Activated CD8-positive, alpha-beta memory T cell treated with anti-CD3 and anti-CD28 coated beads for 1 hour (primary cell): ENCODE measurements around the gene BDNF.

Experiments used
- DNase-seq, 2 donors: peaks; one replicate each; pipeline ENCODE4 v3.0.0-alpha.2; 2020; ENCODE audit warnings: low read depth in 1 of 2; ENCODE audit errors: extremely low read depth in 1 of 2

The BDNF gene

DNA sequence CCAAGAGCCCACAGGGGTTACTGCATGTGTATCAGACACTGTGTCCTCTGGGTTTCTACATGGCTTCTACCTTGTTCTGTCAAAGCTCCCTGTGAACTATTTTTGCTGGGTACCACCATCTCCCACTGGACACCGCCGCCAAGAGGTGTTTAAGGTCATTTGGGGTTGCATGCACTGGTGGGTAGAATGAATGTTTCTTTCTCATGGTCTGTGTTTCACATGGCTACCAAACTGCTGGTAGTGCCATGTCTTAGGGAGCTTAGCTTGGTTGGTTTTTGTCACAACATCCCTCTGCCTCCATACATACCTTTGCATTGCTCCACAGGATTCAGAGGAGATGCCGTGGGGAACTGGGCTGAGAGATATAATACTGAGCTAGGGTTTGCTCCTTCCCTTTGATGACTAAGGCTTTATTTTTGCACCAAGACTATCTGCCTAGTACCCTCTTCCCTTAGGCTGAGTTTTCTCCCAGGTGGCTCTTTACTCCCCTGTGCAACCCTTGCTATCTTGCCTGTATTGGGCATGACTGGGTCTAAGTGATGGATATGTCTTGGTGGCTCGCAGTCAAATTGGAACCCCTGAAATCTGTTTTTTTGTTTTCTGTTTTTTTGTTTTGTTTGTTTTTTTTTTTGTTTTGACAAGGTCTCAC, 73.2 kb downstream of the BDNF start:
- DNase-seq = no peak

DNA sequence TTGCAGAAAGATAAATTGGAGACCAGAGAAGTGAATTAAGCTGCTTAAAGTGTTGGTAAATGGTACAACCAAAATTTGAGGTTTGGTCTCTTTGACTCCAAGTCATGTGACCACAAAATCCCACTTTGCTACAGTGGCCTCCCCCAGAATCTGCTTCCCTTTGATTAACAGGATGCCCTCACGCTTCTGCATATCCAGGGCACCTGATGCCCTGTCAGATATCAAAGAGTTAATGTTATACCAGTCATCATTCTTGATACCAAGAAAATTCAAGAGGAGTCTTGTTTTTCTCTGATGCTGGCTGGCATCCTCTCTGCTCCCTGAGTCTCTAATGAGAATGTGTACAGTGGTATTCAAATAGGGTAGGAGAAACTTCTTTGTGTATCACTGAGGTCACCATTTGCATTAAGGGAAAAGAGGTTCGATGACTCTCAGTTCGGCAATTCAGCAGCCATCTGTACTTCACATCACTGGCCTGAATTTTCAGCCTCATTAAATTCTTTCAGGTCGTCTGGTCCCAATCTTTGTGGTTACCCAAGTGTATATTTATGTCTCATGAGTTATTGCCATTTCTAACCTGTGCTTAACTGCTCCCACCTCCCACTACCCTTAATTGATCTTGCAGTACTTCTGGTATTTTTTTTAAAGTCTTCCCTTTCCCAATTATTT, 73.9 kb downstream of the BDNF start:
- no peak for DNase-seq

DNA sequence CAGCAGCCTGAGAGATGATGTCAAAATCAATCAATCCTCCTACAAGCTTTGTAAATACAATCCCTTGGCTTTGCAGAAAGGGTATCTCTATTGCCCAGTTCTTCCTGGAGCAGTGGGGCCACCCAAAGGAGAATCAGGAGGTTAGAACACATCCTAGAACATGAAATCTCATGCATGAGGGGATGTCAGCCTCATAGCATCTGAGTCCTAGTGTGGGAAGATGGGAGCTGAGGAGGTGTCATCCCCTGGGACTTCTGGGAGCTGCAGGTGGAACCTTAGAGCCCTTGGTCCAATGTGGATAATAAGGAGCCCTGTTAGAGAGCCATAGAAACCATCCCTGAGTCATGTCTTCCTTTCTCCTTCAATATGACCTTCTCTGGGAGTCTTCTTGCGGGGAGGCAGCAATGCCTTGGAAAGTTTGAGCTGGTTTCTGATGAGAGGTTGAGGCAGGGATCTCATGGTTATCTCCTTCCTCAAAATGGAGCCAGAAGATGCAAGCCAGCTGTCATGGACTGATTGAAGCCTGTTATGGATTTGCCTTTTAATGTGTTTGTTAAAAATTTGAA, 74.8 kb downstream of the BDNF start:
- DNase-seq = no peak

DNA sequence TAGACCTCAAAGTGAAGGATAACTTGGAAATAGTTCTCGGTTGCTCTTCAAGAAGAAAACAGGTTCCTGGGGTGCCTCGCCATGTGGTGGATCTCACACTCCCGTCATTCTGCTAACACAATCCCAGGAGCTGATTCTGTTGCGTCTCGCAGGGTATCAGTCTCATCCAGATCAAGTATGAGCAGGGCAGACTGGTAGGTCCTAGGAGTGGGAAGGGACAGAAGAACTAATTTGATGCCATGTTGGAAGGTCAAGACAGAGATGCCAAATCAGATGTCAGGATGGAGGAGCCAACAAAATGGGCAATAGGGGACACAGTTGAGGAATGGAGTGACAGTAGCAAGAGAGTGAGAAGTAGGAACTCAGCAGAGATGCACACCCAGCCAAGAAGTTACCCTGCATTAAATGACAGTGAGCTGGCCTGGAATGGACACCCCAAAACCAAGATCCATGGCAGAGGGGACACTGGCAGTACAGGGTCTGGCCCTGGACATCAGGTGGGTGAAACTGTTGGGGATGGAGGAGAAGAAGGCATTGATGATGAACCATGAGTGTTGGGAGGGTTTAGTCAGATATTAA, 76.2 kb downstream of the BDNF start:
- no peak for DNase-seq

DNA sequence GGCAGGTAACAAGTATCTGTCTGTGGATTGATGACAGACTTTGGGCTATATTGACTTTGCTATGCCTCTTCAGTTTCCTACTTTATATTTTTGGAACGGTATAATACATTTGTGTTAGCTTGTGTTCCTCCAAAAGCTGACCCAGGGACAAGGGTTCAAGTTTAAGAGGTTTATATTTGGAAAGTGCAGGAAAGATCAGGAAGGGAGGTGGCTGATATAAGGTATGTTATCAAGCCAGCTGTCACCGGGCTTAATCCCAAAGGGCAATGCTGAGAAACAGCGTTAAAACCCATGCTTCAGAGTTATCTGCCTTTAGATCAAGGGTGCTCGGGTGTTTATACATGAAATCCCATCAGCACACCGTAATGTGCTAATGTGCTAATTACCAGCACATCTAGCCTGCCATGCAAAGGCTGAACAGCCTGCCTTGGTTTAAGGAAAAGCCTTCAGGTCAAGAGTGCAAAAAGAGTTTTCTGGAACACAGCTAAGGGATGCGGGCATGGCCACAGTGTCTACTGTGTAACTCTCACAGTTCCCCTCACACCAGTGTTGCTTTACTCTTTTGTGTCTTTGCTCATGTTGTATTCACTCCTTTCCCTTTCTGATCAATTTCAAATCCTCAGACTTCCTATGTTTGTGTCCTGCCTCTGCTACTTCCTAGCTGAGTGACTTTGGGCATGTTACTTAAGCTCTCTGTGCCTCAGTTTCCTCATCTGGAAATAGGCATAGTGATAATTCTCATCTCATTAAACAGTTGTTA, 77.5 kb downstream of the BDNF start:
- no peak for DNase-seq

DNA sequence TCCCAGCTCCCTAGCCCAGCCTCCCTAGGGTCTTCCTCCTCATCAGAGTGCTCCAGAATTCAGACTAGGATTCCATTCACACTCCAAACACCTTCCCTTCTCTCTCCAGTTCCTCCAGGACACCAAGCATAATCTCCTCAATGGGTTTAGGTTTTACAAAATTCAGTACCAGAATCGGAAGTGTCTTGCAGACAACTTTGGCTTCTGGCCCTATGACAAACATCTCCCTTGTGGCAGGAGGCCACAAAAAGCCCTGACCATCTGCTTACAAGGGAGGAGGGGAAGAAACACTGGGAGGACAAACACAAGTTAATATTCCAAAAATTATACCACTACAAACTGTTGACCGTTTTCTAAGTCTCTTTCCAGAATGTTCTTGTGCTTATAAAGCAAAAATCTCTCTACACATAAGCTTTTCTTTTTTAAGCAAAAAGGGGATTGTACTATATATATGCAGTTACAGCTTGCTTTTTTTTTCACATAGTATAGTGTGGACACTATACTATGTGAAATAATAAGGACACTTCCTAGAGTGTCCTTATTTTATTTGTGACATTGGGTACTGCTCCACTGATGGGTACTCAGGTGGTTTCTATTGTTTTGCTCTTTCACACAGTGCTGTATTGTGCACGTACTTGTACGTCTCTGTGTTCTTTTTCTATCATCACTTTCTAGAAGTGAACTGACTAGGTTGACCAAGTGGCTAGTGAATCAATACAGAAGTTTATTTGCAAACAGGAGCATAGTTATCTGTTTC, 78.7 kb downstream of the BDNF start:
- DNase-seq = no peak

DNA sequence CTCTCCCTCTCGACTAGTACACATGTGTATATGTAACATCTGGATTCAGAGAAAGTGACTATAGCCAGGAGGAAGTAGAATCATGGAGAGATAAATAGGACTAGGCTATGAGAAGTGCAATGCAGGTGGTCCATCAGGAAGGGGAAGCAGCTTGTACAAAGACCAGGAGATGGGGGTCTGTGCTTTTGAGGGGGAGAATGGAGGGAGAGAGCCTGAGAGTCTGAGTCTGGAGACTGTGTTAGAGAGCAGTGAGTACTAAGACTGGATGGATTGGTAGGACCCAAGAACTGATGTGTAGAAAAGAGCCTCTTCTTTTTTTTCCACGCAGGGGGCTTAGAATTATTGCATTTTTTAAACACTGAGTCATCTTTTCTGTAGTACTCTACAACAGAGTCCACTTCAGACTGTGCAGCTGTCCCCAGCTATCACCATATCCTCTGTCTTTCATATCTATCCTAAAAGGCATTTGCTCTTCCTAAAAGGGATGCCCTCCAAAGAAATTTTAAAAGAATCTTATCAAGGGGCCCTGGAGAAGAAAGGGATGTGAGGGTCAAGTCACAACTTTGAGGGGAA, 80.4 kb downstream of the BDNF start:
- no peak for DNase-seq

DNA sequence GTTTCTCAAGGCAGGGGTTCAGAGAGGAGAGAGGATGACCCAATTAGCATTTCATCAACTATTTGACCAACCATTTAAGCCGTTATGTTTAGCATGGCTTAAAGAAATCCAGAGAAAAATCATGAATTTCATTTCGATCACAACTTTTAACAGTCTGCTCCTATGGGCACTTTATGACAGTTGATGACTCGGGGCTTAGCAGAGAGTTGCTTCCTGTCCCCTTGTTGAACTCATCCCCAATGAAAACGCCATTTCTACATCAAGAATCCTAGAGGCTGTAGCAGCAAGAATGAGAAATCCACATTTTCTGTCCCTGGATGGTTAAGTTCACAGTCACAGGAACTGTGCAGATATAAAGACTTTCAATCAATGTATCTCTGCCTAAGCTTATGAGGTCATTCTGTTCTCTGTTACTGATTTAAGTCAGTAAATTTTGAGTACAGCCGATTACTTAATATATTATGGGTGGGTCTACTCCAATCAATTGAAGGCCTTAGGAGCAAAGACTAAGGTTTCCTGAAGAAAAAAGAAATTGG, 81.1 kb downstream of the BDNF start:
- no peak for DNase-seq

DNA sequence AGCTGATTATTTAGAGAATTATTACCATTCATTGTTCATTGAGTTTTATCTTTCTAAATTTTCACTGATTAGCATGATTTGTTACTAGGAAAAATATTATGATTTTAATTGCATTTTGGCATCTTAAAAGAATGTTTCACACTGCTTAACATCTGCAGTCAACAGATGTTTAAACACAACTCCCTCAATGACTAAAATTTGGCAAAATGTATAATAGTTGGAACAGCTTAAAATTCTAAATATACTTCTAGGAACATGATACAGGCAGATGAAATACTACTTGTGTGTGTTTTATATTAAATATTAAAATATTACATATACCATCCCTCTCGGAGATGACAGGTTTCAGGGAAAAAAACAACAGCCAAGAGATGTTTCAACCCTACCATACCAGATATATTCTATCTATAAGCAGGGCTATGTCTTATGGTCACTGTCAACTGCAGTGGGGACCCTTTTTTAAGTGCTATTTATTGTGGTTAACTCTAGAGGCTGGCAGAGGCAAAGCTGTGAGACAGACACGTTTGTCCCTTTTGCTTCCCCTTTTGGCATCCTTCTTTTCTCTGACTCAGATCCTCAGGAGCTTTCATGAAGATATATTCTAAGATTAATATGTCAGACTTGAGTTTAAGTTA, 81.9 kb downstream of the BDNF start:
- no peak for DNase-seq

DNA sequence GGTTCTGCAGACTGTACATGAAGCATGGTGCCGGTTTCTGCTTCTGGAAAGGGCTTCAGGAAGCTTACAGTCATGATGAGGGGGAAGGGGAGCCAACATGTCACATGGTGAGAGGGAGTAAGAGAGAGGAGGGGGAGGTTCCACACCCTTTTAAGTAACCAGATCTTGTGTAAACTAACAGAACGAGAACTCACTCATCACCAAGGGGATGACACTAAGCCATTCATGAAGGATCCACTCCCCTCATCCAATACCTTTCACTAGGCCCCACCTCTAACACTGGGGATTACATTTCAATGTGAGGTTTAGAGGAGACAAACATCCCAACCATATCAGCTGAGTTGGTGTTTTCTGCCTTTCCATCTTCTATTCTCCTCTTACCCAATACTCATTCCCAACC, 83.5 kb downstream of the BDNF start:
- DNase-seq = no peak

DNA sequence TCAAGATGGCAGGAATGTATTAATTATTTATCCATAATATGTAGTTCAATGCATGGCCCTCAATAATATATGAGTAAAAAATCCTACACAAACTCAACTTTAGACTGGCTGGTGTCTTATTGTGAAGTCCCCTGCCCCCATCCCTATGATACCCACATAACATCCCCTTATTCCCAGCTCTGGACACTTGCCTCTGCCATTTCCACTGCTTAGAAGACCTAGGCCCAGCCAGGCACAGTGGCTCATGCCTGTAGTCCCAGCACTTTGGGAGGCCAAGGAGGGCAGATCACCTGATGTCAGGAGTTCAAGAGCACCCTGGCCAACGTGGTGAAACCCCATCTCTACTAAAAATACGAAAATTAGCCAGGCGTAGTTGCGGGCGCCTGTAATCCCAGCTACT, 84.4 kb downstream of the BDNF start:
- DNase-seq = no peak

DNA sequence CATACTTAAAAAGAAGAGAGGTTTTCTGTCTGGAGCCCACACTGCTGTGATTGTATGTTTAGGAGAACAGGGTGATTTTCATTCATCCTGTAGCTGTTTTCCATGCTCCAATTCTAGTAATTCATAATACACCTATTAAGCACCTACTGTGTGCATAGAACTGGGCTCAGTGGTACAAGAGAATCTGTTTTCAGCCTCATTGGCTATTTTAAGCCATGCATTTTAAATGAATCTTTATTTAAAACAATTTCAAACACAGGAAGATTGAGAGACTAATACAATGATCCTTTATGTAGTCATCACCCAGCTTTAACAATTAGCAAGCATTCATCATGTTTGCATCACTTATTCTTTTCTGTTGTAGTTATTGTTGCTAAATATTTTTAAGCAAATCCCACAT, 86.2 kb downstream of the BDNF start:
- DNase-seq = no peak

DNA sequence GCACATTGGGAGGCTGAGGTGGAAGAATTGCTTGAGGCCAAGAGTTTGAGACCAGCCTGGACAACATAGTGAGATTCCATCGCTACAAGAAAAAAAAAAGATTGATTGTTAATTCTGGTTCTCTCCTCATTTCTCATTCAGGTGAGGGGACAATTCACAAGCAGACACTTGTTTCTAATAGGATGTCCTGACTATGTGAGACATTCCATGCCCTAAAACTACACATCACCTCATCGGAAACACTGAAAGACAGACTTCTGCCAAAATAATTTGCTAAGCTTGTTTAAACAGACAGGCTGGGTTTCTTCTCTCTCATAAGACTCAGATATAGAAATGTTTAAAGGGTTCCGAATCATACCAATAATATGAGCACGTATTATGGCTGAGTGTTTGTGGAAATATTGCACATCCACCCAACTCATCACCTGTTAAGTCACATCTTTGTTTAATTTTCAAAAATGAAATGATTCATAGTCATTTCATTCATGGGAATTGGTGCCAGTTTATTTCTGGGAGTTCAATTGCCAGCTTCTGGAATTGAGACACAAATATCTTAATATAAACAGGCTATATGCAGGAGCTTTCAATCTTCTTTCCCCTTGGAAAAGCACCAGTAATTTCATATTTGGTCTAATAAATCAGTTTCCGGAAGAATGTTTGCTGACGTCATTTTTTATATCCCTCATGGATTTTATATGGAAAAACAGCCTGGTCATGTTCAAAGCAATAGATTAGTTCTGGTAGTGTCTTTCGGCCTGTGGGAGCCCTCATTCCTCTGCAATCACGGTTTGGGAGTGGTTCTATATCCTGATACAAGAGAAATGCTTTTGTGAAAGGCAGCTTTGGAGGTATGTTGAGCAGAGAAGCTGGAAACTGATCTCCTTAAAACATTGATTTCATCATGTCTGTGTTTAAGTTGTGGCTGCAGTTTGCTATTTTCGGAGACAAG, 87.0 kb downstream of the BDNF start:
- DNase-seq = no peak

DNA sequence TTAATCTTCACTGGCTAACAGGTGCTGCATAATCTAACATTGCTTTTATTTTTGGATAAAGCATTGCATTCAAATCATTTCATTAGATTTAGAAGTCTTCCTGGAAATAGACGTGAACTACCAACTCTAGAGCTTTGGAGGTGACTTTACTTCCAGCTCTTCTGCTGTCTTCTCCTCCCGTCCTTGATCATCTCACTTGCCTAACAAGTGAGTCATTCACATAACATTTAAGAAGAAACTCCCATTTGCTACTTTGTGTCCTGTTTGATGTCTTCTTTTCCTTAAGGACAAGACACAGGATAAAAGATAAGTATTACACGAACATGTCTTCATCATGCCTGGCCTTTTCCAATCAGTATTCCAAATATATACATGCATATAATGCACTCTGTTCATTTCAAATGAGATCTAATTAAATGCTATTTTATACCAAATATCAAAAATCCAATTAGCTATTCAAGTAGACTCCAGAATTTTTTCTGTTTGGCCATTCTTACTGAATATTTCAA, 88.3 kb downstream of the BDNF start:
- no peak for DNase-seq

DNA sequence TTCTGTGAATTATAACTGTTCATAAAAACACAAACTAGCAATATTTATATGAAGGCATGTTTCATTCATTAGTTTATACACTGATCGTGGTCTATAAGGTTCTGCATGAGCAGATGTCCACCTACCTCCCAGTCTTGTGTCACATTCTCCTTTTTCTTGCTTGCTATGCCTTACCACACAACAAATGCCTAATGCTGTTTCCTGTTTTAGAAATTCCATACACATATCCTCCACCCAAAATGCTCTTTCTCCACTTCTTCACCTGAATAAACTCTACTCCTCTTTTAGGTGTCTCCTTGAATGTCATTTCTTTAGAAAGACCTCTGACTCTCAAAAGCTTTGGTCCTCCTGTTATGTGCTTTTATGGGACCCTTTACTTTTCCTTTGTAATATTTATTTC, 88.9 kb downstream of the BDNF start:
- DNase-seq = no peak

DNA sequence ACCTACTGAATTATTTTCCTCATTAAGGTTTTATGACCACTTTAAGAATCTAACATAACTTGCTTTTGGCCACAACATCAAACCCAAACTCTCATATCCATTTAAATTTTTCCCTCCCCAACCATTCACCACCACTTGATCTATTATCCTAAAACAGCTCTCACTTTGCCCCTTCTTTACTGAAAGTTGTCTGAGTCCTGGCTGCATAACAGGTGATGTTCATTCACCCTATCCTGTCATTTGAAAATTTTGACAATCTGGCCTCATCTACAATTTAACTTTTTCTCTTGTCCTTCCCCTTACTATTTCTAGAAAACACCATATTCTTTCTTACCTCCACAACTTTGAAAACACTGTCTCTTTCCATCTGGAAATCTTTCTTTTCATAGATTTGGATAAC, 89.3 kb downstream of the BDNF start:
- DNase-seq = no peak

DNA sequence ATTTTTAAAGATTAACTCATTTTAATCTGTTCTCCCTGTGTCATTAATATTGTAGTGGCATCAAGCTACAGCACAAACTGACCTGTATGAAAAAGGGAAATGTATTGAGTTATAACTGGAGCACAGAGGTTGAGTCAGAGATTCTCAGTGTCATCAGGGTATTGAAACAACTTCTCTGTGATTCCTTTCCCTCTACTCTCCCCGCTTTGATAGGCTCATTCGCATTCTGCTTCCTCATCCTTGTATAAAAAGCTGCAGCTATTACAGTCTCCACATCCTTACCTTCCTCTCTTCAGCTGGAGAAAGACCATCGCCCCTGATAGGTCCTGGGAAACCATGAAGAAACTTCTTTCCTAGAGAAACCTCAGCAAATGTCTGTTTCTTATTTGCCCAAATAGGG, 90.0 kb downstream of the BDNF start:
- DNase-seq = no peak

DNA sequence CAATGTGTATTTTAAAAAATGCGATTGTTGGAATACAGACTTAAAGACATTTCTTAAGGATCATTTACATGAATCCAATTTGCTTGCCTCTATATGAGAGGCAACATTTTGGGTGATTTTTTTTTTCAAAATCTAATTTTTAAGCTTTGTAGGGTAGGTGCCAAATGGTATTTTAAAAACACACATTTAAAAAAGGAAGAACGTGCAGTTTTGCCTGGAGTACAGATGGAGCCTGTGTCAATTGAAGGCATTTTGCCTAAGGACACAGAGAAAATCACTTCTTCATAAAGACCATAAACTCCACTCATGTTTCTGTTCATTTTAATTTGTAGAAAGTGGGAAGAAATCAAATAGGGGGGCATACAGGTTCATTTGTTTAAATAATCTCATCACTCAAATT, 91.3 kb downstream of the BDNF start:
- no peak for DNase-seq
